Activated CD8-positive, alpha-beta memory T cell treated with anti-CD3 and anti-CD28 coated beads for 48 hours (primary cell): Measurements from ENCODE around the gene TGM3.

Experiments used
- DNase-seq, 3 experiments: peaks; one replicate each; pipeline ENCODE4 v3.0.0-alpha.2; 2020; ENCODE audit warnings: low read depth in 2 of 3, low spot score in 2 of 3

The TGM3 gene

GRCh38 chr20:2337142-2337541 lies 41.3 kb downstream of the TGM3 start:
- DNase-seq: no peak

DNA sequence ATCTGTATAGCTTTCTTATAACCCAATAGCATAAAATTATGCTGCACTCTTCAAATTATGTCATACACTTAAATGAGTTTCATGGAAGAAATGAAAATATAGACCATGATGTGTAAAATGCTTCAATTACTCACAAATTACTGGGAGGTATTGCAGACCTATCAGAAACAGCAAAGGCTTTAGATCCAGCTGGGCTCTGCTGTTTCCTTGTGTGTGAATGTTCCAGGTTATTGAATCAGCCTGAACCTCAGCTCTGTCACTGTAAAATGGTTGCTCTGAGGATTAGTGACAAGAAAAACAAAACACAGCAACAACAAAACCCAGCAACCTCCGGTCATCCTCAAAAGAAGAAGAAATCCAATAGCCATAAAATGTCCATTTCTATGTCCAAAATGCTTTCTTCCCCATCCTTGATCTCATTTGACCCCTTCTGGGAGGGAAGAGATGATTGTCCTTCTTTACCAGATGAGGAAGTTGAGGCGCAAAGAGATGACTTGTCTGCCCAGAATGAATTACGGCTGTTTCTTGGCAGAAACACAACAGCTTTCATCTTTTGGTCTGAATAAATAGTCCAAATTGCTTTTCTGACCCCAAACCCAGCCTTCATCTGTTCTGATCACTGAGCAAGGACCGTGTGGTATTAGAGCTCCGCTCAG lies 42.7 kb downstream of the TGM3 start:
- no peak for DNase-seq

DNA sequence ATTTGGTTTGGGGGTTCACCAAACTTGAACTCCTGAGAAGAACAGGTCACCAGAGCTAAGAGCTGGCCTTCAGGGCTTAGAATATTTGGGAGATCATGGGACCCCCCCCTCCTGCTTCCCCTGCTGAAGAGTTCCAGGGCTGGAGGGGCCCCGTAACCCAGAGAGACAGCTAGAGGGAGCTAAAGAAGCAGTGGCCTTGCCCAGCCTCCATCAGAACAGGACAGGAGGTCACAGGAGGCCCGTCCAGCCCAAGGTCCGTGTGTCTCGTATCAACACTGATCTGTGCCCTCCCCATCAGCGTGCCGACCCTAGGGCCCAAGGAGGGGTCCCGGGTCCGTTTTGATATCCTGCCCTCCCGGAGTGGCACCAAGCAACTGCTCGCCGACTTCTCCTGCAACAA lies 44.3 kb downstream of the TGM3 start:
- DNase-seq: no peak

- no peak for DNase-seq
These were observed 45.0 kb downstream of the TGM3 start for GRCh38 chr20:2340823-2341222.

- DNase-seq: no peak
These were observed 45.5 kb downstream of the TGM3 start for GRCh38 chr20:2341336-2341735.

GRCh38 chr20:2342243-2342642 lies 46.4 kb downstream of the TGM3 start:
- DNase-seq: no peak

DNA sequence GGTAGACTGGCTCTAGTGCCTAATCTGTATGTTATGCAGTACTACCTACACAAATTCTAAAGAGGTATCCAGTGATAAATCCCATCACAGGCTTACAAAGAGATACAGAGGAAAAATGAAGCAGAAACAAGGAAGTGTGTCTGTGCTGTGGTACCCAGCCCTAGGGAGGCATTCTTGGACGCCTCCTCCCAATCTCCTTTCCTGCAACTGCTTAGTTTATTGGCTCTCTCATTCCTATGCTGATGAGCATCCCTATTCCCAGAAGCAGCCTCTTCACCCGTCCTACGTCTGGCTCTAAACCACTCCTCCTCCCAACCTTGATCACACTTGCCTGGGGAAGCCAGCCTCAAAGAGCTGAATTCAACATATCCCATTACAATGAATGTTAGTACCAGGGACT lies 50.4 kb downstream of the TGM3 start:
- DNase-seq: no peak

GRCh38 chr20:2348336-2348735 lies 52.5 kb downstream of the TGM3 start:
- DNase-seq: no peak

DNA sequence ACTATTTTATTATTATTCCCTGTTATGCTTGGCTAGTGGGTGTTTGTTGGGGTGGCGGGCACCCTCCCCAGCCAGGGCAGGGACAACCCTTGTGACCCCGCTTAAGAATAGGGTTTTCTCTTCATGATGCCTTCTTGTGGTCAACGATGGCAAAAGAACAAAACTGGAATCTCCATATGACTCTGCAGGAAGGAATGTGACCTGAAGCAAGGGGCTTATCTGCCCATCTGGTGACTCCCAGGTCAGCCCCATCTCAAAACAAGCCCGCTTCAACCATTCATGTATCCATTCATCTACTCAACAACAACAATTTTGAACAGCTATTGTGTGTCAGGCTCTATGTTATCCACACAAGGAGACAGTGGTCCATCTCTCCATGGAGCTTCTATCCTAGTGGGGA lies 54.0 kb downstream of the TGM3 start:
- DNase-seq: no peak

- DNase-seq: no peak
These were observed 54.8 kb downstream of the TGM3 start for GRCh38 chr20:2350606-2351005.

- DNase-seq: no peak
These were observed 57.4 kb downstream of the TGM3 start for GRCh38 chr20:2353231-2353630.

- no peak for DNase-seq
These were observed 61.3 kb downstream of the TGM3 start for GRCh38 chr20:2357114-2357513.

DNA sequence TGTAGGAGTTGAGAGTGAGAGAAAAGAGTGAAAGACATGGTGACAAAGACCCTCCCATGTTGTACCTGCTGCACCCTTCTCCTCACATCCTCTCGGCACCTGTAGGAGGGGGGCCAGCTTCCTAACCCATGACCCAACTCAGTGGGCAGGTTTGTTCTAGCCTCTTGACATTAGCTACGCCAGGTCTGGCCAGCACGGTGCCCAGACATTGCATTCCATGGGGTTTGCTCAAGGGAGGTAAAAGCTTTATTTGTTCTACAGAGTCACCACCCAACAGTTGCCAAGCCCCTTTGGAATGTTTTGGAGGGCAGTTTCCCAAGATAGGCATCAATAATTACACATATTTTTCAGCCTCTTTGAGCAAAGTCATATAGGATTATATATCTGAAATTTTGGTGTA lies 62.2 kb downstream of the TGM3 start:
- DNase-seq: no peak

GRCh38 chr20:2361035-2361593 lies 65.3 kb downstream of the TGM3 start:
- DNase-seq: no peak

DNA sequence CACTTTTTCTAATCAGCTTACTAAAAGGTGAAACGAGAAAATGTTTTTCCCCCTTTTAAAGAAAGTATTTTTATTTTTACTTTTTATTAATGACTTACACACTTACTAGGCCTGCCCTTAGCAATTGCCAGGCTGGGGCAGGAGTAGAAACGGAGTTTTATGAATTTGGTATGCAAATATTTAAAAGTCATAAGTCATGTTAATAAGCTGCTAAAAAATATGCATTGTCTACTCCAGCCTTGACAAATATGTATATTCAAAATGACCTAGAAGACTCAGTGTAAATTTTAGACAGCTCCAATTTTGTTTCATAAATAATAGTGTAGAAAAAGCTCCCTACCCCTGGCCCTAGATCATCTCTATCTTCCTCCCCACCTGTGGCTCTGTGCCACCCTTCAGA lies 67.4 kb downstream of the TGM3 start:
- no peak for DNase-seq

DNA sequence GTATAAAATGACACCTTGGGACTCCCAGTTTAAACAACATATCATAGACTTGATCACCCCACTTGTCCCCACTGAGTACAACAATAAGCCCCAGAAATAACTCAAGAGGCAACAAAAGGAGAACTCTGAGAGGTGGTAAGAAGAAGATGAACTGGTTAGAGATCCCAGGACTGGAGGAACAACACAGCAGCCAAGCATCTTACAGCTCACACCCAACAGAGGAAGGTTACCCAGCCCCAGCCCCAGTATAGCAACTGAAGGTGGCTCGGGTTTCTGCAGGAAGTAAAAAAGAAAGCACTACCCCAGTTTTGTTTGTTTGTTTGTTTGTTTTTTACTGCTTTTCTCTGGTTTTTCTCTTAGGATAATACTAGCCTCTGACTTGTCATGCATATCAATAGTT lies 67.8 kb downstream of the TGM3 start:
- no peak for DNase-seq

- no peak for DNase-seq
These were observed 68.2 kb downstream of the TGM3 start for GRCh38 chr20:2364044-2364443.

DNA sequence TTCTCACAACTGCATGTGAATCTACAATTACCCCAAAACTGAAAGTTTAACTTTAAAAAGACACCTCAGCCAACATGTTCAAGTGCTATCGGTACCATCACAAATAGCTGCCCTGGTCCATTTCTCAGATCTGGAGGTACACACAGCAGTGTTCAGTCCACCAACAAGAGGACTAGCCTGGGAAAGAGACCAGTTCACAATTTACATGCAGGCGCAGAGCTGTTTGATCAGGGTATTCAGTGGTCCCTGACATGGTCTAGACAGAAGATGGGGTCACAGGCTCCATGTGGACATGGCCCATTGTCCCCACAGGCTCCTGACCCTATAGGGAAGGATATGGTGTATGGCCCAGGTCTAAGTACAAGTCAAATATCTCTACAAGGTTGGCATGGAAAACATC lies 69.3 kb downstream of the TGM3 start:
- no peak for DNase-seq

DNA sequence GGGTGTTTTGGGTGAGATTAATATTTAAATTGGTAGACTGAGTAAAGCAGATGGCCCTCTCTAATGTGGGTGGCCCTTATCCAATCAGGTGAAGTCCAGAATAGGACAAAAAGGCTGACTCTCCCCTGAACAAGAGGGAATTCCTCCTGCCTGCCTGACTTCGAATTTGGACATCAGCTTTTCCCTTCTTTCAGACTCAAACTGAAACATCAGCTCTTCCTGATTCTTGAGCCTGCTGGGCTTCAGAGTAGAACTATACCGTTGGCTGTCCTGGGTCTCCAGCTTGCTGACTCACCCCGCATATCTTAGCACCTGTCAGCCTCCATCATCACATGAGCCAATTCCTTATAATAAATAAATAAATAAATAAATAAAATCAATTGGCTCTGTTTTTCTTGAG lies 69.9 kb downstream of the TGM3 start:
- DNase-seq: no peak

- no peak for DNase-seq
These were observed 72.8 kb downstream of the TGM3 start for GRCh38 chr20:2368621-2369020.

GRCh38 chr20:2373098-2373497 lies 77.3 kb downstream of the TGM3 start:
- DNase-seq: no peak

- DNase-seq: no peak
These were observed 78.7 kb downstream of the TGM3 start for GRCh38 chr20:2374346-2375125.

- no peak for DNase-seq
These were observed 83.1 kb downstream of the TGM3 start for GRCh38 chr20:2378893-2379292.
